Activated gamma-delta T cell treated with Interleukin-2 at 50 U/mL for 16 hours (primary cell): ENCODE results near the gene AGPAT3.

Source experiments
- DNase-seq: peaks from one replicate; pipeline ENCODE4 v3.0.0-alpha.2; 2020

AGPAT3 gene

GRCh38 chr21:43909741-43910400 is 44.8 kb downstream of the AGPAT3 start:
- DNase-seq: no peak

- DNase-seq: no peak
These were observed 45.4 kb downstream of the AGPAT3 start for GRCh38 chr21:43910460-43910859.

- no peak for DNase-seq
These were observed 46.3 kb downstream of the AGPAT3 start for GRCh38 chr21:43911015-43911934.

- DNase-seq: no peak
These were observed 47.0 kb downstream of the AGPAT3 start for GRCh38 chr21:43911935-43912487.

- no peak for DNase-seq
These were observed 47.5 kb downstream of the AGPAT3 start for GRCh38 chr21:43912500-43912899.

GRCh38 chr21:43912910-43913309 is 47.9 kb downstream of the AGPAT3 start:
- no peak for DNase-seq

GRCh38 chr21:43913928-43914327 is 48.9 kb downstream of the AGPAT3 start:
- no peak for DNase-seq

GRCh38 chr21:43916076-43916475 is 51.1 kb downstream of the AGPAT3 start:
- no peak for DNase-seq

- DNase-seq: peak; percentile 64
These were observed 51.9 kb downstream of the AGPAT3 start for GRCh38 chr21:43916691-43917514.

- peak; percentile 9 for DNase-seq
These were observed 52.7 kb downstream of the AGPAT3 start for GRCh38 chr21:43917515-43918384.

GRCh38 chr21:43918385-43918947 is 53.4 kb downstream of the AGPAT3 start:
- no peak for DNase-seq

GRCh38 chr21:43919283-43919682 is 54.3 kb downstream of the AGPAT3 start:
- DNase-seq: no peak

- DNase-seq: no peak
These were observed 55.1 kb downstream of the AGPAT3 start for GRCh38 chr21:43919871-43920801.

- DNase-seq: peak; percentile 46
These were observed 56.6 kb downstream of the AGPAT3 start for GRCh38 chr21:43921571-43921978.

GRCh38 chr21:43921979-43922945 is 57.2 kb downstream of the AGPAT3 start:
- peak; percentile 76 for DNase-seq

- DNase-seq: no peak
These were observed 57.9 kb downstream of the AGPAT3 start for GRCh38 chr21:43922949-43923348.

- DNase-seq: no peak
These were observed 58.4 kb downstream of the AGPAT3 start for GRCh38 chr21:43923391-43923790.

GRCh38 chr21:43924421-43925095 is 59.5 kb downstream of the AGPAT3 start:
- no peak for DNase-seq

- no peak for DNase-seq
These were observed 60.1 kb downstream of the AGPAT3 start for GRCh38 chr21:43925096-43925481.
